Activated naive CD8-positive, alpha-beta T cell treated with anti-CD3 and anti-CD28 coated beads, Interleukin-2, amount 50 U/mL, for 24 hours (primary cell): ENCODE results near the gene TAGAP.

Experiments used
- ATAC-seq: fragments of 150-1000 bp; cut with Tn5 transposase; one replicate; pipeline ENCODE4 v1.10.0; 2021
- DNase-seq: peaks from one replicate; pipeline ENCODE4 v3.0.0; 2021
- H3K27ac Mint-ChIP-seq: one replicate; pipeline ENCODE4 v1.8.0; 2021; ENCODE audit warnings: mild to moderate bottlenecking, mixed read lengths
- H3K27me3 Mint-ChIP-seq: one replicate; pipeline ENCODE4 v1.8.0; 2021; ENCODE audit warnings: mixed read lengths
- H3K36me3 Mint-ChIP-seq: one replicate; pipeline ENCODE4 v1.8.0; 2021; ENCODE audit warnings: low read depth, mixed read lengths
- H3K4me1 Mint-ChIP-seq: one replicate; pipeline ENCODE4 v1.8.0; 2021; ENCODE audit warnings: mixed read lengths
- H3K4me3 Mint-ChIP-seq: one replicate; pipeline ENCODE4 v1.8.0; 2021; ENCODE audit warnings: mild to moderate bottlenecking, moderate library complexity, mixed read lengths
- H3K9me3 Mint-ChIP-seq: one replicate; pipeline ENCODE4 v1.8.0; 2021; ENCODE audit warnings: mixed read lengths

Gene TAGAP

GRCh38 chr6:159044899-159045727 is at the start of gene TAGAP:
Gene TAGAP, minus strand, starts transcription at chr6:159044991. Its CDS starts 845 bp downstream, at chr6:159044146.
- H3K4me3 Mint-ChIP-seq = peak within 1 kb of the TSS; percentile 94
- ATAC-seq = peak; percentile 92
- no peaks in the 10 kb centered on the region for H3K9me3 Mint-ChIP-seq
- peaks cover 49% of the 10 kb centered on the region for H3K36me3 Mint-ChIP-seq
- peak; percentile 84 for DNase-seq
- H3K4me1 Mint-ChIP-seq = peaks cover 74% of the 10 kb centered on the region
- peak within 1 kb of the TSS; percentile 95 for H3K27ac Mint-ChIP-seq
- H3K27me3 Mint-ChIP-seq = no peaks in the 10 kb centered on the region

GRCh38 chr6:159093609-159094443 is 49.0 kb upstream of the TAGAP start:
- DNase-seq (no peak), ATAC-seq (no peak)
- H3K27ac Mint-ChIP-seq = peak overlapping the region; percentile 96
- peaks cover 92% of the 10 kb centered on the region for H3K4me1 Mint-ChIP-seq
- H3K27me3 Mint-ChIP-seq = no peaks in the 10 kb centered on the region
- H3K4me3 Mint-ChIP-seq = peak overlapping the region; percentile 67
- H3K36me3 Mint-ChIP-seq = no peaks in the 10 kb centered on the region
- H3K9me3 Mint-ChIP-seq = peaks cover 6% of the 10 kb centered on the region

GRCh38 chr6:159092631-159093030 is 47.8 kb upstream of the TAGAP start:
- Mint-ChIP-seq H3K9me3 (peaks cover 6% of the 10 kb centered on the region), H3K36me3 (no peaks in the 10 kb centered on the region), H3K4me3 (no peak overlapping the region), H3K27ac (peak overlapping the region; percentile 73), H3K27me3 (no peaks in the 10 kb centered on the region), H3K4me1 (peaks cover 83% of the 10 kb centered on the region)
- no peak for DNase-seq
- no peak for ATAC-seq

- no peaks in the 10 kb centered on the region for H3K36me3 Mint-ChIP-seq
- H3K4me3 Mint-ChIP-seq = no peak overlapping the region
- peak overlapping the region; percentile 26 for H3K27ac Mint-ChIP-seq
- H3K9me3 Mint-ChIP-seq = peaks cover 6% of the 10 kb centered on the region
- DNase-seq = no peak
- peaks cover 81% of the 10 kb centered on the region for H3K4me1 Mint-ChIP-seq
- no peaks in the 10 kb centered on the region for H3K27me3 Mint-ChIP-seq
- ATAC-seq = no peak
Observed at GRCh38 chr6:159090530-159091480, 46.0 kb upstream of the TAGAP start.

- Mint-ChIP-seq H3K4me3 (no peak overlapping the region), H3K27me3 (no peaks in the 10 kb centered on the region), H3K36me3 (no peaks in the 10 kb centered on the region), H3K27ac (peak overlapping the region; percentile 76), H3K9me3 (peaks cover 6% of the 10 kb centered on the region), H3K4me1 (peaks cover 78% of the 10 kb centered on the region)
- ATAC-seq (peak; percentile 45), DNase-seq (no peak)
Observed at GRCh38 chr6:159089909-159090308, 45.1 kb upstream of the TAGAP start.

GRCh38 chr6:159089443-159089842 is 44.7 kb upstream of the TAGAP start:
- Mint-ChIP-seq H3K4me1 (peaks cover 76% of the 10 kb centered on the region), H3K27me3 (no peaks in the 10 kb centered on the region), H3K4me3 (no peak overlapping the region), H3K9me3 (peaks cover 6% of the 10 kb centered on the region), H3K36me3 (no peaks in the 10 kb centered on the region), H3K27ac (peak overlapping the region; percentile 76)
- no peak for DNase-seq
- ATAC-seq = peak; percentile 37

- peaks cover 6% of the 10 kb centered on the region for H3K9me3 Mint-ChIP-seq
- H3K4me1 Mint-ChIP-seq = peaks cover 68% of the 10 kb centered on the region
- no peaks in the 10 kb centered on the region for H3K27me3 Mint-ChIP-seq
- peak overlapping the region; percentile 78 for H3K27ac Mint-ChIP-seq
- no peaks in the 10 kb centered on the region for H3K36me3 Mint-ChIP-seq
- H3K4me3 Mint-ChIP-seq = no peak overlapping the region
- ATAC-seq (peak; percentile 5), DNase-seq (peak; percentile 4)
Observed at GRCh38 chr6:159086033-159086618, 41.3 kb upstream of the TAGAP start.

GRCh38 chr6:159085396-159085895 is 40.7 kb upstream of the TAGAP start:
- Mint-ChIP-seq H3K4me1 (peaks cover 68% of the 10 kb centered on the region), H3K9me3 (no peaks in the 10 kb centered on the region), H3K4me3 (no peak overlapping the region), H3K27me3 (no peaks in the 10 kb centered on the region), H3K36me3 (no peaks in the 10 kb centered on the region), H3K27ac (peak overlapping the region; percentile 78)
- DNase-seq (no peak), ATAC-seq (no peak)

- peaks cover 68% of the 10 kb centered on the region for H3K4me1 Mint-ChIP-seq
- no peak overlapping the region for H3K4me3 Mint-ChIP-seq
- no peaks in the 10 kb centered on the region for H3K36me3 Mint-ChIP-seq
- no peak for ATAC-seq
- no peaks in the 10 kb centered on the region for H3K27me3 Mint-ChIP-seq
- DNase-seq = no peak
- no peaks in the 10 kb centered on the region for H3K9me3 Mint-ChIP-seq
- no peak overlapping the region for H3K27ac Mint-ChIP-seq
Observed at GRCh38 chr6:159084493-159085091, 39.8 kb upstream of the TAGAP start.

- Mint-ChIP-seq H3K4me3 (no peak overlapping the region), H3K9me3 (peaks cover 4% of the 10 kb centered on the region), H3K4me1 (peaks cover 75% of the 10 kb centered on the region), H3K36me3 (no peaks in the 10 kb centered on the region), H3K27me3 (no peaks in the 10 kb centered on the region), H3K27ac (no peak overlapping the region)
- ATAC-seq (no peak), DNase-seq (no peak)
Observed at GRCh38 chr6:159083146-159083545, 38.4 kb upstream of the TAGAP start.

GRCh38 chr6:159082039-159082815 is 37.4 kb upstream of the TAGAP start:
- Mint-ChIP-seq H3K4me3 (no peak overlapping the region), H3K36me3 (no peaks in the 10 kb centered on the region), H3K4me1 (peaks cover 81% of the 10 kb centered on the region), H3K9me3 (peaks cover 4% of the 10 kb centered on the region), H3K27ac (peak overlapping the region; percentile 66), H3K27me3 (peaks cover under 1% of the 10 kb centered on the region)
- no peak for ATAC-seq
- no peak for DNase-seq

- peak overlapping the region; percentile 51 for H3K4me3 Mint-ChIP-seq
- ATAC-seq (peak; percentile 75), DNase-seq (no peak)
- H3K27me3 Mint-ChIP-seq = peaks cover 2% of the 10 kb centered on the region
- H3K9me3 Mint-ChIP-seq = peaks cover 4% of the 10 kb centered on the region
- H3K27ac Mint-ChIP-seq = peak overlapping the region; percentile 78
- no peaks in the 10 kb centered on the region for H3K36me3 Mint-ChIP-seq
- H3K4me1 Mint-ChIP-seq = peaks cover 82% of the 10 kb centered on the region
Observed at GRCh38 chr6:159080217-159080976, 35.6 kb upstream of the TAGAP start.
